H1 (cell line): ENCODE measurements around the gene SCYL3. TPM values are rescaled to one million over a fixed set of nuclear protein-coding genes. Genes with fewer than 3 reads are reported as not detected.

Experiments
- CTCF ChIA-PET: fragments of 300-600 bp; sonication (Branson Sonifier 250); formaldehyde crosslinking; loops from one replicate; lab custom pipeline; 2021; ENCODE audit not compliant: partially characterized antibody; lab: Charles Lee
- POLR2A ChIA-PET: fragments of 300-600 bp; sonication (Branson Sonifier 250); formaldehyde crosslinking; loops from one replicate; lab custom pipeline; 2021; ENCODE audit warnings: inconsistent platforms; ENCODE audit not compliant: partially characterized antibody; lab: Charles Lee
- DNase-seq, 2 experiments: peaks; one replicate each; pipeline versions ENCODE4 v3.0.0 to v3.0.0-alpha.2; 2010 to 2022; ENCODE audit warnings: low spot score in 2 of 2, low read depth in 1 of 2, mixed read lengths in 1 of 2
- FAIRE-seq: peaks from 2 replicates; lab custom pipeline; 2011; peaks lifted over from hg19 to GRCh38; lab: Jason Lieb, UNC
- H2AFZ ChIP-seq: 2 replicates; pipeline ENCODE4 v1.8.1; 2012; ENCODE audit warnings: low read length, inconsistent platforms
- H2AK5ac ChIP-seq: 2 replicates; pipeline ENCODE4 v1.6.1; 2013; ENCODE audit warnings: low read depth, low read length
- H2BK120ac ChIP-seq: replicated peaks from 2 replicates; pipeline ENCODE3; 2013; ENCODE audit warnings: low read depth, low read length, inconsistent platforms
- H2BK12ac ChIP-seq: 2 replicates; pipeline ENCODE4 v1.6.1; 2013; ENCODE audit warnings: low read depth, low read length
- H2BK15ac ChIP-seq: 2 replicates; pipeline ENCODE4 v1.6.1; 2013; ENCODE audit warnings: low read length
- H2BK20ac ChIP-seq: 2 replicates; pipeline ENCODE4 v1.6.1; 2013; ENCODE audit warnings: low read length
- H2BK5ac ChIP-seq: 2 replicates; pipeline ENCODE4 v1.6.1; 2013; ENCODE audit warnings: low read depth, low read length
- H3K14ac ChIP-seq: 2 replicates; pipeline ENCODE4 v1.6.1; 2013; ENCODE audit warnings: inconsistent platforms; ENCODE audit not compliant: insufficient read length
- H3K18ac ChIP-seq: 2 replicates; pipeline ENCODE4 v1.6.1; 2013; ENCODE audit warnings: low read length; ENCODE audit errors: extremely low read depth
- H3K23ac ChIP-seq: 2 replicates; pipeline ENCODE4 v1.6.1; 2013; ENCODE audit warnings: inconsistent platforms; ENCODE audit not compliant: insufficient read length
- H3K23me2 ChIP-seq: 2 replicates; pipeline ENCODE4 v1.6.1; 2013; ENCODE audit warnings: low read depth, low read length
- H3K27ac ChIP-seq: 2 replicates; pipeline ENCODE4 v1.6.1; 2011; ENCODE audit warnings: low read depth, low read length, inconsistent platforms
- H3K27me3 ChIP-seq, 4 experiments: replicated peaks in 1 of 4; 1 replicate in 1 of 4; 2 replicates in 3 of 4; pipeline versions ENCODE4 v1.6.1 to v1.8.1; 2011 to 2013; ENCODE audit warnings: low read length in 3 of 4, mild to moderate bottlenecking in 3 of 4, inconsistent platforms in 2 of 4, mixed read lengths in 2 of 4, moderate library complexity in 1 of 4; ENCODE audit not compliant: control insufficient read depth in 3 of 4, insufficient read depth in 3 of 4; ENCODE audit errors: extremely low read depth in 1 of 4
- H3K36me3 ChIP-seq, 4 experiments: 2 replicates each; pipeline versions ENCODE4 v1.6.1 to v1.8.1; 2011 to 2013; ENCODE audit warnings: mild to moderate bottlenecking in 4 of 4, low read length in 3 of 4, moderate library complexity in 2 of 4, control low read depth in 1 of 4, inconsistent platforms in 1 of 4; ENCODE audit not compliant: insufficient read depth in 4 of 4, control insufficient read depth in 2 of 4
- H3K4ac ChIP-seq: replicated peaks from 2 replicates; pipeline ENCODE3; 2013; ENCODE audit warnings: low read length, low read depth, mixed read lengths, inconsistent platforms; ENCODE audit not compliant: insufficient read length
- H3K4me1 ChIP-seq, 4 experiments: replicated peaks in 1 of 4; 1 replicate in 1 of 4; 2 replicates in 3 of 4; pipeline versions ENCODE4 v1.6.1 to v1.8.1; 2011 to 2013; ENCODE audit warnings: low read length in 3 of 4, inconsistent platforms in 2 of 4, mixed read lengths in 1 of 4; ENCODE audit not compliant: insufficient read depth in 4 of 4, control insufficient read depth in 3 of 4
- H3K4me2 ChIP-seq, 2 experiments: 2 replicates each; pipeline versions ENCODE4 v1.6.1 to v1.8.1; 2011 to 2013; ENCODE audit warnings: low read depth in 2 of 2, low read length in 2 of 2, control low read depth in 1 of 2, inconsistent platforms in 1 of 2, mild to moderate bottlenecking in 1 of 2; ENCODE audit not compliant: insufficient read depth in 1 of 2
- H3K4me3 ChIP-seq, 4 experiments: fragments of 200-600, 300-600 bp in 1 of 4; sonication (generic), shearing (Covaris generic), sonication (Bioruptor Twin) in 1 of 4; 2 replicates each; pipeline versions ENCODE4 v1.5.1 to v1.8.1; 2011 to 2016; ENCODE audit warnings: low read length in 4 of 4, low read depth in 3 of 4, control low read depth in 2 of 4, inconsistent platforms in 2 of 4, mild to moderate bottlenecking in 2 of 4, mixed read lengths in 1 of 4, moderate library complexity in 1 of 4; ENCODE audit not compliant: insufficient read depth in 2 of 4; ENCODE audit errors: extremely low read depth in 1 of 4
- H3K56ac ChIP-seq: replicated peaks from 2 replicates; pipeline ENCODE3; 2013; ENCODE audit warnings: low read depth, mild to moderate bottlenecking, mixed read lengths, low read length, inconsistent platforms; ENCODE audit not compliant: insufficient read length
- H3K79me1 ChIP-seq: 2 replicates; pipeline ENCODE4 v1.6.1; 2013; ENCODE audit warnings: low read depth, low read length, control low read depth
- H3K79me2 ChIP-seq, 2 experiments: 2 replicates each; pipeline versions ENCODE4 v1.6.1 to v1.8.1; 2012 to 2013; ENCODE audit warnings: low read length in 2 of 2, mild to moderate bottlenecking in 2 of 2, inconsistent platforms in 1 of 2; ENCODE audit not compliant: insufficient read depth in 2 of 2, control insufficient read depth in 1 of 2
- H3K9ac ChIP-seq, 4 experiments: replicated peaks in 1 of 4; 1 replicate in 1 of 4; 2 replicates in 3 of 4; pipeline versions ENCODE4 v1.6.1 to v1.8.1; 2011 to 2013; ENCODE audit warnings: low read depth in 3 of 4, low read length in 3 of 4, control low read depth in 2 of 4, mild to moderate bottlenecking in 2 of 4, moderate library complexity in 2 of 4, inconsistent platforms in 1 of 4; ENCODE audit errors: extremely low read depth in 1 of 4
- H3K9me3 ChIP-seq, 2 experiments: 2 replicates each; pipeline versions ENCODE4 v1.6.1 to v1.8.1; 2012 to 2013; ENCODE audit warnings: mild to moderate bottlenecking in 2 of 2, moderate library complexity in 2 of 2, control low read depth in 1 of 2, inconsistent platforms in 1 of 2, low read depth in 1 of 2, low read length in 1 of 2, mixed read lengths in 1 of 2; ENCODE audit not compliant: insufficient read depth in 2 of 2
- H4K20me1 ChIP-seq, 2 experiments: replicated peaks in 1 of 2; 2 replicates each; pipeline versions ENCODE3 to v1.8.1; 2011 to 2013; ENCODE audit warnings: inconsistent platforms in 2 of 2, low read length in 2 of 2, mild to moderate bottlenecking in 1 of 2; ENCODE audit not compliant: insufficient read depth in 2 of 2, control insufficient read depth in 1 of 2
- H4K5ac ChIP-seq: 2 replicates; pipeline ENCODE4 v1.6.1; 2013; ENCODE audit warnings: low read length, low read depth, mixed read lengths, inconsistent platforms; ENCODE audit not compliant: insufficient read length
- H4K8ac ChIP-seq: 2 replicates; pipeline ENCODE4 v1.8.0; 2013; ENCODE audit warnings: mild to moderate bottlenecking, moderate library complexity, low read length, inconsistent platforms; ENCODE audit not compliant: insufficient read depth; ENCODE audit errors: extremely low read depth
- H4K91ac ChIP-seq: replicated peaks from 2 replicates; pipeline ENCODE3; 2013; ENCODE audit warnings: low read length, mixed read lengths, inconsistent platforms; ENCODE audit not compliant: insufficient read length
- BCL11A ChIP-seq, 2 experiments: IDR thresholded peaks; one replicate each; pipeline ENCODE4 v1.6.1; 2011; ENCODE audit warnings: low read depth in 2 of 2, low read length in 2 of 2, mild to moderate bottlenecking in 2 of 2
- BRCA1 ChIP-seq: IDR thresholded peaks from 2 replicates; pipeline ENCODE4 v1.6.1; 2012; ENCODE audit warnings: low read depth, low read length, improper control_type of control experiment
- E2F6 ChIP-seq: IDR thresholded peaks from 2 replicates; pipeline ENCODE4 v1.6.1; 2012; ENCODE audit warnings: inconsistent platforms
- FOSL1 ChIP-seq: IDR thresholded peaks from 2 replicates; pipeline ENCODE4 v1.6.1; 2011; ENCODE audit warnings: mild to moderate bottlenecking, low read depth, low read length, moderate library complexity; ENCODE audit not compliant: insufficient read depth
- MAFK ChIP-seq: IDR thresholded peaks from 2 replicates; pipeline ENCODE4 v1.6.1; 2012; ENCODE audit warnings: low read depth, mild to moderate bottlenecking, improper control_type of control experiment, low read length
- POLR2AphosphoS5 ChIP-seq: IDR thresholded peaks from 2 replicates; pipeline ENCODE4 v1.6.1; 2011; ENCODE audit warnings: low read depth, low read length
- RAD21 ChIP-seq, 2 experiments: IDR thresholded peaks in 1 of 2; conservative IDR thresholded peaks in 1 of 2; 2 replicates each; pipeline ENCODE4 v1.6.1; 2011; ENCODE audit warnings: low read depth in 2 of 2, low read length in 2 of 2, improper control_type of control experiment in 1 of 2, inconsistent platforms in 1 of 2, mild to moderate bottlenecking in 1 of 2, moderate library complexity in 1 of 2
- RNF2 ChIP-seq: fragments of 200-900, 300-1000 bp; sonication (generic); IDR thresholded peaks from 2 replicates; pipeline ENCODE4 v1.7.1; 2016; ENCODE audit warnings: borderline replicate concordance, low read depth, mild to moderate bottlenecking, antibody characterized with exemption, low read length; ENCODE audit not compliant: poor library complexity, severe bottlenecking; ENCODE audit errors: missing control alignments
- SP2 ChIP-seq: IDR thresholded peaks from 2 replicates; pipeline ENCODE4 v1.6.1; 2012; ENCODE audit warnings: mild to moderate bottlenecking, low read length, inconsistent platforms
- SP4 ChIP-seq: IDR thresholded peaks from 2 replicates; pipeline ENCODE4 v1.6.1; 2012; ENCODE audit warnings: low read length, inconsistent platforms
- WGBS, 2 experiments: shearing (Covaris generic) in 1 of 2; methylation state at CpG; one replicate each; pipeline versions ENCODE4 v1.1.6 to v1.1.7; 2013 to 2015; ENCODE audit warnings: low lambda C conversion rate in 2 of 2, mixed read lengths in 2 of 2, inconsistent platforms in 1 of 2, low coverage in 1 of 2, missing lambda C conversion rate in 1 of 2; ENCODE audit not compliant: insufficient replicate concordance in 2 of 2, insufficient coverage in 1 of 2, insufficient read length in 1 of 2; ENCODE audit errors: extremely low coverage in 1 of 2, missing lambda C conversion rate in 1 of 2; 5-methylcytosine and 5-hydroxymethylcytosine counted together
- polyA plus RNA-seq, 7 experiments: library from polyadenylated mRNA; depleted of rRNA in 3 of 7; stranded (reverse) in 5 of 7; unstranded in 2 of 7; fragments of >200 nt in 5 of 7; fragments of 200-250 nt in 2 of 7; gene quantifications; 1 replicate in 5 of 7; 2 replicates in 1 of 7; 4 replicates in 1 of 7; pipeline versions ENCODE4 v1.2.1 to v1.2.3, GENCODE V29; 2011 to 2013; ENCODE audit warnings: missing spikeins in 2 of 7, mixed read lengths in 2 of 7
- total RNA-seq: library from RNA; stranded (reverse); fragmentation: NEBNext Ultra II Directional; extraction: Animal tissue kit (Norgen Biotek cat#: 25700); gene quantifications from 2 replicates; pipeline ENCODE4 v1.2.1, GENCODE V29; 2021
- TF ChIP-seq, protein P1 (sequence below): IDR thresholded peaks from 2 replicates; pipeline ENCODE4 v1.6.1; 2012; ENCODE audit warnings: inconsistent platforms

The SCYL3 gene
- total and polyA plus RNA-seq, 2 of the 8 experiments (the other 6 are each of a cell fraction or from before 2014, with no cell fraction given): 2.7 to 5.3 TPM

DNA sequence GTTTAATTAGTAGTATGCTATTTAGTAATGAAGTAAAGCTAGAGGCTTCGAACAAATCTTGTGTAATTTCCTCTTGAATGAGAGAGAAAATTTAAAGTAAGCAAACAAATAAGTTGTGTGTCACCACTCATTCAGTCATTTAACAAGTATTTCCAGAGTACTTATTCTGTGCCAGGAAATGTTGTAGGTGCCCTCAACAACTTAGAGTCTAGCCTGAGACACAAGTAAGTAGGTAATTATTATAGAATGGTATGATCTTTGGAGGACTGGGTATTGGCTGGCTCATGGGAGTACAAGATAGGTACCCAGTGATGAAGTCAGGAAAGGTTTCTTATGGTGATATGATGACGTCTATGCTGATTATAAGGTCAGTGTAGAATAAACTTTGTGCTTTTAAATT lies 81.6 kb downstream of the SCYL3 start:
- no peak overlapping the region for H3K18ac ChIP-seq
- no peak overlapping the region for H2BK5ac ChIP-seq
- H2AK5ac ChIP-seq: no peak overlapping the region
- H3K4me3 ChIP-seq: no peak overlapping the region
- no peak overlapping the region for H3K4me2 ChIP-seq
- H3K56ac ChIP-seq: no peak overlapping the region
- no peak overlapping the region for H2BK15ac ChIP-seq
- H3K9me3 ChIP-seq: no peaks in the 10 kb centered on the region
- TF ChIP-seq SP4: no peak
- no peak for TF ChIP-seq BCL11A (IDR thresholded peaks at IDR 0.05; ENCODE audit: low read depth in 2 of 2, low read length in 2 of 2)
- TF ChIP-seq, protein P1, sequence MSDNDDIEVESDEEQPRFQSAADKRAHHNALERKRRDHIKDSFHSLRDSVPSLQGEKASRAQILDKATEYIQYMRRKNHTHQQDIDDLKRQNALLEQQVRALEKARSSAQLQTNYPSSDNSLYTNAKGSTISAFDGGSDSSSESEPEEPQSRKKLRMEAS: no peak
- TF ChIP-seq E2F6: no peak
- no peak for TF ChIP-seq SP2
- TF ChIP-seq FOSL1: no peak
- TF ChIP-seq MAFK: no peak
- TF ChIP-seq RAD21 (IDR thresholded peaks at IDR 0.05 in 1 of 2, conservative IDR thresholded peaks at IDR 0.05 in 1 of 2; ENCODE audit: low read depth in 2 of 2, low read length in 2 of 2): no peak
- no peak for TF ChIP-seq POLR2AphosphoS5
- no peak for TF ChIP-seq RNF2
- TF ChIP-seq BRCA1: no peak
- H3K4ac ChIP-seq: no peak overlapping the region
- no peak overlapping the region for H3K14ac ChIP-seq
- H3K23ac ChIP-seq: no peak overlapping the region
- WGBS, 2 experiments: 90% methylated on average over 2 of the region's 2 CpGs; no CpG with 5 or more reads in 1 of the 2 experiments
- H3K27ac ChIP-seq: no peak overlapping the region
- no peak overlapping the region for H4K5ac ChIP-seq
- no peak overlapping the region for H4K91ac ChIP-seq
- H2AFZ ChIP-seq: no peak overlapping the region
- H2BK12ac ChIP-seq: no peak overlapping the region
- ChIA-PET POLR2A (no interaction called here), CTCF (interaction anchor here (1.6 kb wide), 1 partner anchor 210 kb away, joined by 3 read pairs; no protein-coding TSS in a partner anchor)
- H3K23me2 ChIP-seq: no peaks in the 10 kb centered on the region
- no peaks in the 10 kb centered on the region for H3K4me1 ChIP-seq
- DNase-seq (no peak), FAIRE-seq (no peak)
- H3K9ac ChIP-seq: no peak overlapping the region
- no peaks in the 10 kb centered on the region for H3K79me2 ChIP-seq
- H3K79me1 ChIP-seq: no peaks in the 10 kb centered on the region; the same call in 1 of the 2 replicates
- no peak overlapping the region for H4K8ac ChIP-seq
- H2BK120ac ChIP-seq: no peak overlapping the region
- no peak overlapping the region for H2BK20ac ChIP-seq
- peaks cover 0 to 49% (median 14%) of the 10 kb centered on the region in 4 experiments; a peak in 6 of 8 replicates for H3K36me3 ChIP-seq
- H4K20me1 ChIP-seq: peaks cover 2% of the 10 kb centered on the region in 2 experiments
- no peaks in the 10 kb centered on the region for H3K27me3 ChIP-seq
